GM23338 (cell line): Measurements from ENCODE around the gene ARG1.
"Not testable (repeated sequence)": the region's sequence is repeated elsewhere in the genome, so short reads cannot be mapped to it uniquely, and the experiment has no call there.

Source experiments
- CTCF ChIP-seq, 2 experiments: fragments of 200-600 bp in 1 of 2; sonication (generic) in 1 of 2; conservative IDR thresholded peaks; 2 replicates each; pipeline versions ENCODE4 v1.5.1 to v1.6.1; 2016 to 2017; ENCODE audit warnings: antibody characterized with exemption in 2 of 2, low read depth in 2 of 2, mild to moderate bottlenecking in 2 of 2, moderate library complexity in 1 of 2
- EZH2 ChIP-seq: fragments of 200-600 bp; sonication (generic); IDR thresholded peaks from one replicate; pipeline ENCODE4 v1.8.0; 2017; ENCODE audit warnings: antibody characterized with exemption, mild to moderate bottlenecking, low read depth; ENCODE audit not compliant: unreplicated experiment
- POLR2AphosphoS5 ChIP-seq: IDR thresholded peaks from 2 replicates; pipeline ENCODE4 v1.6.1; 2016; ENCODE audit warnings: antibody characterized with exemption, low read depth
- STAT1 ChIP-seq: IDR thresholded peaks from one replicate; pipeline ENCODE4 v1.6.1; 2016; ENCODE audit warnings: antibody characterized with exemption; ENCODE audit not compliant: unreplicated experiment

- not testable (repeated sequence) for TF ChIP-seq CTCF (conservative IDR thresholded peaks at IDR 0.05; ENCODE audit: low read depth in 2 of 2); EZH2; POLR2AphosphoS5; STAT1
Measured at GRCh38 chr6:131538615-131539014, 34.4 kb upstream of the ARG1 start.
